GM18517 (cell line): Measurements from ENCODE around the gene RTL10.

Source experiments
- ATAC-seq: cut with Tn5 transposase; IDR thresholded peaks from one replicate; pipeline ENCODE4 v1.9.1; 2021; ENCODE audit warnings: mild to moderate bottlenecking, moderate library complexity; ENCODE audit not compliant: unreplicated experiment

RTL10 gene

DNA sequence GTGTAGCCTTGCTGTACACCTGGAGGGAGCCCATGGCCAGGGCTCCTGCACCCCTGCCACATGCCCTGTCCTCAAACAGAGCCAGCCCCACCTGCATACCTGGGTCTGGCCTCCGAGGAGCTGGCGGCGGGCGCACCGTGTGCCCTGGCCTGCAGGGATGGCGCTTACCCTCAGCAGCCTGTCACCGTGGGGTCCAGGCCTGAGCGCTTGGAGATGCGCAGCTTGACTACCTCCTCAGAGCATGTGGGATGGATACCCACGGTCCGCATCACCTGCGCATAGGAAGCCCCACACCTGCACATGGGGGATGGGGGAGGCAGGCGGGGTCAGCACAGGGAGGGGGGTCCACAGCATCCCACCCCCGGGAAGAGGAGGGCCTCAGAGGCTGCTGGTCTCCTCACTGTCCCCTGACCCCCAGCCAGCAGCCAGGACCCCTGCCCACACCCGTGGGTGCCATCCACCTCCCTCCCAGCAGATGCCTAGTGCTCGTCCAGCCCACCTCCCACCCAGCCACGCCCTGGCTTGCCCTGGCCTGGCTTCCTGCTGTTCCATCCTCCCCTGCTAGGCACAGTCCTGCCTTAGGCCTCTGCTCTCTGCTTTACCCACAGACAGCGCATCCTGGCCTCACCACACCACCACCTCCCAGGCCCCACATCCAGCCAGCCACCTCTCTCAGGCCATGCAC, 22.4 kb upstream of the RTL10 start:
- no peak for ATAC-seq

DNA sequence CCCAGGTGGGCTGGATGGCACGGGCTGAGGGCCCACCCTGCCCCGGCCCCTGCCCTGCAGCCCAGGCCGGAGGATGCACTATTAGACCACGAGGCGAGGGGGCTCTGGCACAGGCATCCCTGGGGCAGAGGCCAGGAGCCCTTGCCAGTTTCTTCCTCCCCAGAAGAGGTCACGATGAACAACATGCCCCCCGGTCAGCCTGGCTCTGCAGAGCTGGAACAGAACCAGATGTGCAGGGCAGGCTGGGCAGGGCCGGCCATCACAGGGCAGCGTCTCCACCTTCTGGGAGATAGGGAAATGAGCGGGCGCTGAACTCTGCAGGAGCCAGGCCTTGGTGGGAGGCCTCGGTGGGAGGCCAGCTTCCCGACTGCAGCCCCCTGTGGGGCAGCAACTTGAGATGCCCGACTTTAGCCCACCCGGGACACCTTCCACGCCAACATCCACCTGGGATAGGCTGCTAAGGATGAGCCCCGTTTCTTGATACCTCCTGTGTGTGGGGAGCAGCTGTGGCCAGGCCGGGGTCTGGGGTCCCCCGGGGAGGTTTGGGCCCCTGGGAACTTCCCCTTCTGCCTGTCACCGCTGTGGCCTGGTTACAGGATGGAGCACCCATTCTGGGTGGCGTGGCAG, 21.8 kb upstream of the RTL10 start:
- no peak for ATAC-seq

DNA sequence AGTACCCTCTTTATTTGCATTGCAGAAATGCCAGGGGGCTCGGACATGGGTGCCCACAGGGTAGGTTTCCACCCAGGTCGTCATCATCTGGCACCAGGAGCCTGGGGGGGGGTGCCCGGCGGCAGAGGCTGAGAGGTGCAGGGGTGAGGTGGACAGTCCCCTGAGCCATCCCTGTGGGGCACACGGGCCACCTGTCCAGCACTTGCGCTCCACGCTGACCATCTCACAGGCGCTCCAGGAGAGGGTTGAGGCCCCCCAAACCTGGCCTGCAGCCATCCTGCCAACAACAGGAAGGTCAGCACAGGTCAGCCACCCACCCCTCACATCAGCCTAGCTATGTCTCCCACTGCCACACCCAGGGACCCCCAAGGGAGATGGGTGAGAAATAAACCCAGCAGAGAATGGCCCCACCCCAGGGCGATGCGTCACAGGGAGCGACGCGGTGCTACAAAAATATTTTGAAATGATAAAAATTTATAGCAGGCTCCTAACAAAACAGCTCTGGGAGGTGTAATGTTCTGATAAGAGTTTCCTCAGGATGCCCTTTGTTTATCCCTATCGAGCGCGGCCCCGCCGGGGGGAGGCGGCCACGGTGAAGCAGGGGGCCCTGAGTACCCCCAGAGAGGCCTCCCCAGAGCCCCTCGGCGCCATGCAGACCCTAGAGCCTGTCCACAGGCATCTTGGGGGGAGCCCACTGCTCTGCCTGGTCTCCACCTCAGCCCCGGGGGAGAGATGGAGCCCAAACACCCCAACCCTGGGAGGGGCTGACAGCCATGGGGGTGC, 21.0 kb upstream of the RTL10 start:
- ATAC-seq, result no peak

DNA sequence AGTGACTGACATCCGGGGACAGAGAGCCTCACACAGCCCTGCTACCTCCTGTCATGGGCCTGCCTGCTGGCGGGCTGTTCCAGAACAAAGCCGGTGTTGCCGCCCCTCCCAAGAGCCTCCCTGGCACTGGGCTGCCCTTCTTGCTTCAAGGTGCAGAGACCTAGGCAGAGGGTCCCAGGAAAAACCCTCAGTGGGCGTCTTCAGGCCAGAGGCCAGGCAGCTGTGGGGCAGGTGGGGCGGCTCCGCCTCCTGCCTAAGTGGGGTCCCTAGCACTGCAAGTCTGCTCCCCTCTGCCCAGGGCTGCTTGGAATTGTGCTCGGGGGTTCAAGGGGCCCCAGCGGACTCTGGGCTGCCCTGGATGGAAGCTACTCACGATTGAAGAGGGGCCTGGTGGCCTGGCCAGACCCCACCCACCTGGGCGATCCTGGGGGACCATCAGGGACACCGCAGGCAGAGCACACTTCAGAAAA, 20.4 kb upstream of the RTL10 start:
- no peak for ATAC-seq

DNA sequence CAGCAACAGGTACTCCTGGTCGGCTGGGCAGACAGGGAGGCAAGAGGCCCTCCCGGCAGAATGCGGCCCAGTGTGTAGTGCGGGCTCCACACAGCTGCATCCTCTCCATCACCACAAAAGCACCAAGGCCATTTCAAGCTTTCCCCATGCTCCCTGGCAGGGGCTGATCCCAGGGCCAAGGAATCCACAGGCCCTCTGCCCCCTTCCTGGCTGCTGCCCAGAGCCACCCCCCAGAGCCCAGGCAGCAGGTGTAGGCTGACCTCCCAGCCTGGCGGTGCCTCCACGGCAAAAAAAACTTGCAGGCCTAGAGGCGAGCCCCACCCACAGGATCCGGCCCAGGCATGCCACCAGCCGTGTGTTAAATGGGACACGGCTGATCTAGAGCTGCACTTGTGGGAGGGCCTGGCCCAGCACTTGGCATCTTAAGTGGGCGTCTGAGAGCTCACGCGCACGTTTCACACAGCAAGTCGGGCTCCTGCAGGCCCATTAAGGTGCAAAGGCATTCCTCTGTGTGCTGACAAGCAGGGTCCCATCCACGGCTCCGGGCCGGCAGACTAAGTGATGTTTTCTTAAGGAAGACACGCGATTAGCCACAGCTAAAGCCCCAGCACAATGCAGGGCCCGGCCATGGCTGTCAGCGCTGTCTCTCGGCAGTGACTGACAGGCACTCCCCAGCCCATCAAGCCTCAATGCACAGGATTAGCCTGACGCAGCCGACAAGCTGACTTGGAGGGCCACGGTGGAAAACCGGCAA, 19.8 kb upstream of the RTL10 start:
- no peak for ATAC-seq

DNA sequence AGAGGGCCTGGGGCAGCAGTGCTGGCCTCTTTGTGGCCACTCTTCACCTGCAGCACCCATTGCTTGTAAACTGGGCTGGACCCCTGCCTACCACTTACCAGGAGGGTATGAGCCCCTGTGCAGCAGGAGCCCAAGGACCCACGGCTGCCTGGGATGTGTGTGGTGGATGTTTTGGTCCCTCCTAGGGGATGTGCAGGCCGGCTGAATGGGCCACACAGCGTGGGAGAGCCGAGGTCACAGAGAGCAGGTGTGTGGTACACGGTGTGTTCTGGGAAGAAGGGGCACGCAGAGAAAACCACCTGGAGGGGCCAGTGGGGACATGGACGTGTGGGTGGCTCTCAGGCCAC, 19.3 kb upstream of the RTL10 start:
- no peak for ATAC-seq

DNA sequence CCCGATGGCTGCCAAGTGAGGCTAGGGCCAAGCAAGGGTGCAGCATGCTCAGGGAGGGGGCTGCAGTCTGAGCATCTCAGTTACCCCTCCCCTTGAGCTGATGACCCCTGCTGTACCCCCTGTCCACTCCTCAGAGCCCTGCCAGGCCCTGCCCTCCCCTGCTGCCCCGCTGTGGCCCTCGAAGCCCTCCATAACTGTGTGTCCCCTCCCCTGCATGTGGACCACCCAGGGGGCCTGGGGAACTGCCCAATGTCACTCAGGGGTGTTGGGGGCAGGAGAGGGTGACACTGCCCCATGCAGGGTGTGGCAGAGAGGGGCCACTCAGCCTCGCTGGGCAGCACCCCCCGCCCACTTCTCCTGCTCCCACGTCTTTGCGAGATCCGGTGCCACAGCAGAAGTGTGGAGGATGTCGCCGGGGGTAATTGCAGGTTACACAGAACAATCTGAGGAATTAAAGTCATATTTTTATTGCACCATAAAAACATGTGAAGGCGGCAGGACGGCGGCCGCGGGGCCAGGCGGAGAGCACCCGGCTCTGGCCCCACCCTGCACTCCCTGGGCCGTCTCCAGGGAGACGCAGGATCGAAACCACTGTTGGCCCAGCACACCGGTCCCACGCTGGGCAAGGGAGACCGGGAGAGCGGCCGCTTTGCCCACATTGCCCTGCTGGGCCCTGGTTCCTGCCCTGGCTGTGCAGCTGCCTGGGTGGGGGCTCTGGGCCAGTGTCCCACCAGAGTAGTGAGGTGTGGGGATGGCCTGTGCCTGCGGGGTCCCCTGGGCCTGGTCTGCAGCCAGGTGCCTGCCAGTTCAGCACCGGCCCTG, 18.7 kb upstream of the RTL10 start:
- no peak for ATAC-seq

DNA sequence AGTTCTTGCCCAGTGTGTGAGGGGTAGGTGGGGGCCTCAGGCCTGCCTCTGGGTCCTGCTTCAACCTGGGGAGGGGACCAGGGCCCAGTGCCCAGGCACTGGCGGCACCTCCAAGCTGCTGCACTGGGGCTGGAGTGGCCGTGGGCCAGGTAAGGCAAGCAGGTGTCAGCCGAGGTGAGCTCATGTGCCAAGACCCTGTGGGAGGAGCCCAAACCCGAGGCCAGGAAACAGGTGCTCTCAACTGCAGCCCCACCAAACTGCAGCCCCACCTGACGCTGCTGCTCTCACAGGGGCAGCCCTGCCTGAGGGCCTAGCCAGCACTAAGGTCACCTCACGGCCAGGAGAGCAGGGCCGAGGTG, 18.1 kb upstream of the RTL10 start:
- no peak for ATAC-seq

DNA sequence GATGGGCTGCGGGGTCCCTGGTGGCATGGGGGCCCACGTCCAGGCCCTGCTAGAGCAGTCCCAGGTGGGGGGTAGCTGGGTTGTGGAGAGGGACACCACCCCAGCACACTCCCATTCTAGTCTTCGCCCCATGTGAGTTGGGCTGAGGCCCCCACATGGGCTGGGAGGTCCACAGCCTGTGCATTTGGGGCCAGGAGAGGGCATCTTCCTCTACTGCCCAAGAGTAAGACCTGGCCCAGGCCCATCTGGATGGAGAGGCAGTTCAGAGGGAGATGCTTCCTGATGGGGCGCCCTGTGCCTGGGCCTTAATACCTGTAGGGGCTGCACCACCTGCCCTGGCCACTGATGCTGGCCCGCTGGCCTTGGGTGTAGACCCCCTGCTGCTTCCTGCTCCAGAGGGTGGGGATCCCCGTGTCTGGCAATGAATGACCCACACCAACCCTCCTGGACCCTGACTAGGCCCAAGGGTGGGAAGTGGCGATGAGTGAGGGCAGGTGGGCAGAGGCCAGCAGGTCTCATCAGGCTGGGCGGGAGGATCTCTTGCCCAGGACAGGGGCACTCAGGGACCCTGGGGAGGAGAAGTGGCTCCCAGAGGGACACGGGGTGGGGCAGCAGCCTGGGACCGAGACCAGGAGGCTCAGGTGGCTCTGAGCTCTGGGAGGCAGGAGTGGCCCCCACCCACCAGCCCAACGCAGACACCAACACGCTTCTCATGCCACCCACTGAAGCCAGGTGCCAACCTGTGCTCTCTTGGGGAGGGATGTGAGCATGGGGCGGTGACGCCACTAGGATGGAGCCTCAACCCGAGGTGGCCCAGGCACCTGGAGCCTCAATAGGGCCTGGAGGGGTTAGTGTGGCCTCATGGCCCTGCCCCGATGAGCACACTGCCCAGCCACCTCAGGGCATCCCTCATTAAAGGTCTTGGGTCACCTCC, 17.4 kb upstream of the RTL10 start:
- ATAC-seq, result no peak

DNA sequence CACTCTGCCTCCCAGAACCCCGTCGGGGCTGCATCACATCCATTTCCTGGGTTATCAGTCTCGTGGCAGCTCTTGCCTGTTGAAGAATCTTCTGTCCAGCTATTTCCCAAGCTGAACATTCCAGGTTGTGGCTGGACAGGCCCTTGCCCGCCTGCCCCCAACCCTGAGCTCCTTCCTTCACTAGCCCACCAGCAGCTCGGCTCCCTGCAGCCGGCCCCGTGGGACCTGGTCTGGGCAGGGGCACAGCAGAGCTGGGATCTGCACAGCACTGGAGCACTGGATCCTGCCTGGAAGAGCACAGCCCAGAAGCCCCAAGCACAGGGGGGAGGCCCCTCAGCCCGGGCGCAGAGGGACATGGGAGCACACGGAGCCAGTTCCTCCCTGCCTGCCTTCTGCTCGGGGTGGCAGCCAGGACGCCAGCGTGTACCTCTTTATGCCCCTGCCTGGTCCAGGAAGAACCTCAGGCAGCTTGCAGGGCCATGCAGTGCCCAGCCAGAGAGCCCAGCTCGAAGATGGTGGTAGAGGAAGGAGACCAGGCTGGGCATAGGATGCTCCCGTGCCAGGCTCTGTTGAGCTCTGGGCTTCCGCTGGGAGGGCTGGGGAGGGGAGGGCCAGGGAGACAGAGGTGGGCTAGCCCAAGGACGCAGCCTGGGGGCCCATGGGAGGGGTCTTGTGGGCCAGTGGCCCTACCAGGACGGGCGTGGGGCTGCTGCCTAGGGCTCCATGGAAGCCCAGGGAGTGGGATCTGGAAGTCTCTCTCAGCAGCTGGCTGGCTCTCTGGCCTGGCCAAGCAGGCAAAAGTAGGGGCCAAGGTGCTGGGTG, 16.6 kb upstream of the RTL10 start:
- no peak for ATAC-seq

DNA sequence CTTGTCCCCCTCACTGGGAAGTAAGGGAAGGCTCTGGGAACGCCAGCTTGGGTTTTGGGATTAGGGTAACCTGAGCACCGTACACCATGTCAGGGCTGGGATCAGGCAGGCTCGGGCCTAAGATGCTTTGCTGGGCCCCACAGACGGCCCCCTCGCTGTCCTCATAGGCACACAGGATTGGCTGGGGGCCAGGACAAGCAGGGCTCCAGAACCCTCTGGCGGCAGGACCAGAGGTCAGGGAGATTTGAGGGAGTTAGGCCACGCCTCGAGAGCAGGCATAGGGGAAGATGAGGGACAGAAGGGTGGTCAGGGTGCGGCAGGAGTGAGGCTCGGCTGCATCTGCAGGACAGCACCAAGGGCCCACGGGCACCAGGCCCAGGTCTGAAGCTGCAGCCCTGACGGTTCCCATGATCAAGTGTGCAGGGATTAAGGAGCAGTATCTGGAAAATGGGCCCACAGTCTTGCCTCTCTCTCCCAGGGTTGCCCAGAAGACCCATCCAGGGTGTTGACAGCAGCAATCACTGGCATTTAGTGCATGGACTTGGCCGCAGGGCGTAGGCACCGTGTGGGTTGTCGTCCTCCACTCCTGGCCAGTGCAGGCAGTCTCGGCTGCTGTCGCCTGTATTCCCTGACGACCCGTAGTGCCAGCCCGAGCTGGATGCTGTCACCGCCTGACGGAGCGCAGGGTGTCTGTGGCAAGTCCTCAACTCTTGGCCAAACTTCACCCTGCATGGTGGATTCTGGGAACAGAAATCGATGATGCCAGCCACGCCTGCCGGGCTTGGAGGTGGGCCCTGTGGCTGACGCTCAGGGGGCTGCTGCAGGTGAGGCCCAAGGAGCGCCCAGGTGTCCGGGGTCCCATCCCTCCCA, 15.7 kb upstream of the RTL10 start:
- ATAC-seq, result no peak

DNA sequence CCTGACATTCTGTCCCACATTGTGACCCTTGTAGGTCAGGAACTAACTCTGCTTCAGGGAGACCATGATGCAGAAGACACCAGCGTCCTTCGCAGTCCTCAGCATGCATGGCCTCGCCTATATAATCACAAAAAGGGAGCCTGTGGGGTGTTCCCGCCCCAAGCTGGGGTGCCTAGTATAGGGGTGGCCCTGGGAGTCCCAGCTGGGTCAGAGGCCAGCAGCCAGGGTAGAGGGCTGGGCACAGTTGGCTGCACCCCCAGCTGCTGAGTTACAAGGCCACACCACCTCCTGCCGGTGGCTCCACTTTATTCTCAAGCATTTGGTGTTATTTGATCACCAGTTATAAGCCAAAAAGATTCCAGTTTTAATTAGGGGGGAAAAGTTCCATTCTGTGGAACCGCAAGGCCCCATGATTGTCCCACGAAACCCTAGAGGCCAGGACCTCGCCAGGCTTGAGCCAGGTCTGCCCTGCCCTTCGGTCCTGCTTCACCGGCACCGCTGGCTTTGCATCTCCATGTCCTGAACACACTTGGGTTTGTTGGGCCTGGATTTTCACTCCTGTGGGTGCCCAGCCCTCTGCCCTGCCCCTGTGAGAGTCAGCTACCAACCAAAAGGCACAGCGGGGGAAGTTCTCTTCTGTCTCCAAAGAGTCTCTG, 15.0 kb upstream of the RTL10 start:
- no peak for ATAC-seq

DNA sequence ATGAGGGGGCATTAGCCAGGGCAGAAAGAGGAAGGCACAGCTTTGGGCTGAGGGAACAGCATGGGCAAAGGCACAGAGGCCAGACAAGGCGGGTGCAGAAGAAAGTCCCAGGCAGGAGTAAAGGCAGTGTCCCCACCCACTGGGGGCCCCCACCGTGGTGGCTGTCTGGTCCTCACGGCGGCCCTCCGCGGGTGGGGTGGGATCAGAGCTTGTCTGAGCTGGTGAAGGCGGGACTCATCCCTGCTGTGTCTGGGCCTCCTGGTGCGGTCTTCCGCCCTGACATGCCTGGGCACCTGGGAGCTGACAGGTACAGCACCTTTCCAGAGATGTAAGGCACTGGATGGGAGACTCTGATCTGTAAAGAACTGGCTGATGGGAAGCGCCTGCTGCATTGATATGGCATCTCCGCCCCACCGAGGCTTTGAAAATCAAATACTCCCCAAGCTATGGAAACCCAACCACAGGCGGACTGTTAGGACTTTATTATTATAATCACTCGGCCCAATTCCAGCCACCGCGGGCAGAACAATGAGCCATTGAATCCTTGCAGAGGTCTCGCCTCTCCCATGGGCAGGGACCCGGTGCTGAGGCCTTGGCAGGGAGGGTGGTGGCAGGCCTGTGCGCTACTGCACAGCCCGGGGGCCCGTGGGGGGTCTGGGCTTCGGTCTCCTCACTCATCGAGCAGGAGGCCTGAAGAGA, 14.2 kb upstream of the RTL10 start:
- no peak for ATAC-seq

DNA sequence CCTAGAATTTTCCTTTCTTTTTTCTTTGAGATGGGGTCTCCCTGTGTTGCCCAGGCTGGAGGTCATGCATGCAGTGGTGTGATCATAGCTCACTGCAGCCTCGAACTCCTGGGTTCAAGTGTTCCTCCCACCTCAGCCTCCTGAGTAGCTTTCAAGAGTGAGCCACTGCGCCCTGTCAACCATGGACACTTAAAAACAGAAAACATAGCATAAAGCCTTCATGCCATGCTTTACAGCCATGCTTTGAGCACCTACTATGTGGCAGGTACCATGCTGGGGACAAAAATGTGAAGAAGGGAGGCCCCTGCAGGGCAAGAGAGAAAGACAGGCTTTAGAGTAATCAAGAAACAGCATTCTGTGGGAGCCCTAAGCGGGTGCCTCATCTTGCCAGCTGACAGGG, 13.7 kb upstream of the RTL10 start:
- no peak for ATAC-seq

DNA sequence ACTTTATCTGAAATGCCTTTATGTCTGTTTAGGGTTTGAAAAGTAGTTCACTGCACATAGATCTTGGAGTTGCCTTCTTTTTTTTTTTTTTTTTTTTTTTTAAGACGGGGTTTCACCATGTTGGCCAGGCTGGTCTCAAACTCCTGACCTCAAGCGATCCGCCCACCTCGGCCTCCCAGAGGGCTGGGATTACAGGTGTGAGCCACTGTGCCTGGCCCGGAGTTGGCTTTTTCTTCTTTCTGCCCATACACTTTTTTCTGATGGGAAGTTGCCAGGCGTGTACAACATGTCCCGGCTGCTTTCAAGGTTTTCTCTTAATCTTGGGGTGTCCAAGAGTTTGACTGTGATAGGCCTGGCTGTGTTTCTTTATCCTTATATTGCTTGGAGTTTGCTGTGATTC, 12.9 kb upstream of the RTL10 start:
- ATAC-seq, result no peak

DNA sequence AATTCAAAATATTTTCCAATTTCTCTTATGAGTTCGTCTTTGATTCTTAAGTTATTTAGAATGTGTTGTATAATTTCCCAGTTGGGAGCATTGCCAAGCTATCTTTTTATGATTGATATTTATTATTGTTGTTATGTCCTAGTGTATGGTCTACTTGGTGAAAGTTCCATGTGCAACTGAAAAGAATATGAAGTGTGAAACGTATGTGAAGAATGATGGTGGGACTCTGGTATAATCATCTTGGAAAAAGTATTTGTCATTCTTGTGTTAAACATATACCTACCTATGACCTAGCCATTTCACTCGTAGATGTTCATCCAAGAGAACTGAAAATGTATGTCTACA, 12.0 kb upstream of the RTL10 start:
- no peak for ATAC-seq
